CD14-positive monocyte (primary cell): ENCODE measurements around the gene ZNF670. TPM values are rescaled to one million over a fixed set of nuclear protein-coding genes. Genes with fewer than 3 reads are reported as not detected.

ENCODE experiments used
- DNase-seq, 3 donors: peaks; one replicate each; pipeline ENCODE4 v3.0.0-alpha.2; 2011 to 2022
- H2AFZ ChIP-seq: 2 replicates; pipeline ENCODE4 v1.6.0; 2012; ENCODE audit warnings: mild to moderate bottlenecking, low read depth, low read length, inconsistent platforms; ENCODE audit not compliant: insufficient read depth, poor library complexity, severe bottlenecking
- H3K27ac ChIP-seq, 2 donors: 1 replicate in 1 of 2; 2 replicates in 1 of 2; pipeline ENCODE4 v1.5.1; 2012 to 2013; ENCODE audit warnings: low read length in 2 of 2, control low read depth in 1 of 2, inconsistent platforms in 1 of 2, low read depth in 1 of 2, mild to moderate bottlenecking in 1 of 2
- H3K27me3 ChIP-seq, 2 donors: one replicate each; pipeline versions ENCODE4 v1.6.0 to v1.6.1; 2011 to 2013; ENCODE audit warnings: low read length in 2 of 2; ENCODE audit not compliant: control insufficient read depth in 2 of 2, insufficient read depth in 2 of 2
- H3K36me3 ChIP-seq, 2 donors: replicated peaks in 1 of 2; 1 replicate in 1 of 2; 2 replicates in 1 of 2; pipeline versions ENCODE4 v1.5.1 to v1.6.1; 2012 to 2013; ENCODE audit warnings: low read length in 2 of 2, control low read depth in 1 of 2, inconsistent platforms in 1 of 2, mild to moderate bottlenecking in 1 of 2; ENCODE audit not compliant: insufficient read depth in 2 of 2, control insufficient read depth in 1 of 2
- H3K4me1 ChIP-seq, 2 donors: 1 replicate in 1 of 2; 2 replicates in 1 of 2; pipeline versions ENCODE4 v1.5.1 to v1.6.1; 2012 to 2013; ENCODE audit warnings: low read length in 2 of 2, control low read depth in 1 of 2, inconsistent platforms in 1 of 2, mild to moderate bottlenecking in 1 of 2, moderate library complexity in 1 of 2; ENCODE audit not compliant: insufficient read depth in 2 of 2, control insufficient read depth in 1 of 2
- H3K4me2 ChIP-seq: replicated peaks from 2 replicates; pipeline ENCODE3; 2012; ENCODE audit warnings: low read length, moderate library complexity, mild to moderate bottlenecking; ENCODE audit not compliant: poor library complexity, severe bottlenecking; ENCODE audit errors: extremely low read depth
- H3K4me3 ChIP-seq, 3 experiments: fragments of 200-600 bp in 1 of 3; sonication (generic) in 1 of 3; replicated peaks in 1 of 3; 1 replicate in 2 of 3; 2 replicates in 1 of 3; pipeline ENCODE4 v1.5.1; 2011 to 2013; ENCODE audit warnings: low read length in 3 of 3, mild to moderate bottlenecking in 3 of 3, control low read depth in 2 of 3, low read depth in 2 of 3, inconsistent platforms in 1 of 3, moderate library complexity in 1 of 3
- H3K79me2 ChIP-seq: 2 replicates; pipeline ENCODE4 v1.6.0; 2012; ENCODE audit warnings: mild to moderate bottlenecking, control low read depth, inconsistent platforms, low read length, moderate library complexity; ENCODE audit not compliant: insufficient read depth
- H3K9ac ChIP-seq: 2 replicates; pipeline ENCODE4 v1.6.0; 2017; ENCODE audit warnings: low read length, mild to moderate bottlenecking; ENCODE audit not compliant: insufficient read depth, poor library complexity, severe bottlenecking
- H3K9me3 ChIP-seq, 2 donors: replicated peaks in 1 of 2; 1 replicate in 1 of 2; 2 replicates in 1 of 2; pipeline versions ENCODE4 v1.5.1 to v1.6.1; 2012 to 2013; ENCODE audit warnings: low read length in 2 of 2, control low read depth in 1 of 2; ENCODE audit not compliant: control insufficient read depth in 1 of 2, insufficient read depth in 1 of 2
- H4K20me1 ChIP-seq: 2 replicates; pipeline ENCODE4 v1.6.0; 2012; ENCODE audit warnings: mild to moderate bottlenecking, low read length, control low read depth, moderate library complexity; ENCODE audit not compliant: insufficient read depth
- H3K27ac Mint-ChIP-seq, 7 donors: one replicate each; pipeline ENCODE4 v1.8.0; 2020; ENCODE audit warnings: mild to moderate bottlenecking in 7 of 7, mixed read lengths in 7 of 7, moderate library complexity in 6 of 7, inconsistent platforms in 2 of 7
- H3K27me3 Mint-ChIP-seq, 3 donors: one replicate each; pipeline ENCODE4 v1.8.0; 2021 to 2022; ENCODE audit warnings: low read depth in 3 of 3, mild to moderate bottlenecking in 3 of 3, mixed read lengths in 3 of 3, moderate library complexity in 3 of 3, inconsistent platforms in 1 of 3
- H3K36me3 Mint-ChIP-seq, 2 donors: one replicate each; pipeline ENCODE4 v1.8.0; 2020; ENCODE audit warnings: mixed read lengths in 2 of 2, inconsistent platforms in 1 of 2, mild to moderate bottlenecking in 1 of 2
- H3K4me1 Mint-ChIP-seq: one replicate; pipeline ENCODE4 v1.8.0; 2020; ENCODE audit warnings: mild to moderate bottlenecking, mixed read lengths
- H3K4me3 Mint-ChIP-seq, 2 donors: one replicate each; pipeline ENCODE4 v1.8.0; 2020; ENCODE audit warnings: mild to moderate bottlenecking in 2 of 2, mixed read lengths in 2 of 2, moderate library complexity in 1 of 2
- H3K9me3 Mint-ChIP-seq, 7 donors: one replicate each; pipeline ENCODE4 v1.8.0; 2020 to 2022; ENCODE audit warnings: mixed read lengths in 7 of 7, mild to moderate bottlenecking in 6 of 7, moderate library complexity in 6 of 7, inconsistent platforms in 2 of 7
- WGBS: methylation state at CpG from one replicate; pipeline ENCODE4 v1.1.5; 2013; ENCODE audit warnings: missing lambda C conversion rate; ENCODE audit not compliant: insufficient coverage; 5-methylcytosine and 5-hydroxymethylcytosine counted together
- intact Hi-C, 2 donors: fragments of 100-400 bp; cut with micrococcal nuclease; formaldehyde crosslinking; loops; one replicate each; pipeline versions ENCODE4 v1.15.0 to v1.15.1; 2023
- polyA plus RNA-seq, 3 donors: library from polyadenylated mRNA; depleted of rRNA in 1 of 3; unstranded in 2 of 3; stranded (reverse) in 1 of 3; fragments of 300-500 nt in 2 of 3; fragments of >200 nt in 1 of 3; fragmentation: Illumina TruSeq in 2 of 3; gene quantifications; 1 replicate in 2 of 3; 2 replicates in 1 of 3; pipeline ENCODE4 v1.2.3, GENCODE V29; 2012 to 2021
- TF ChIP-seq, protein P1 (sequence below): fragments of 200-600 bp; IDR thresholded peaks from one replicate; pipeline ENCODE4 v1.8.0; 2022; ENCODE audit warnings: antibody characterized with exemption, mild to moderate bottlenecking

ZNF670 gene
- polyA plus RNA-seq, 3 donors: 0.43 to 1.3 (median 0.44) TPM

DNA sequence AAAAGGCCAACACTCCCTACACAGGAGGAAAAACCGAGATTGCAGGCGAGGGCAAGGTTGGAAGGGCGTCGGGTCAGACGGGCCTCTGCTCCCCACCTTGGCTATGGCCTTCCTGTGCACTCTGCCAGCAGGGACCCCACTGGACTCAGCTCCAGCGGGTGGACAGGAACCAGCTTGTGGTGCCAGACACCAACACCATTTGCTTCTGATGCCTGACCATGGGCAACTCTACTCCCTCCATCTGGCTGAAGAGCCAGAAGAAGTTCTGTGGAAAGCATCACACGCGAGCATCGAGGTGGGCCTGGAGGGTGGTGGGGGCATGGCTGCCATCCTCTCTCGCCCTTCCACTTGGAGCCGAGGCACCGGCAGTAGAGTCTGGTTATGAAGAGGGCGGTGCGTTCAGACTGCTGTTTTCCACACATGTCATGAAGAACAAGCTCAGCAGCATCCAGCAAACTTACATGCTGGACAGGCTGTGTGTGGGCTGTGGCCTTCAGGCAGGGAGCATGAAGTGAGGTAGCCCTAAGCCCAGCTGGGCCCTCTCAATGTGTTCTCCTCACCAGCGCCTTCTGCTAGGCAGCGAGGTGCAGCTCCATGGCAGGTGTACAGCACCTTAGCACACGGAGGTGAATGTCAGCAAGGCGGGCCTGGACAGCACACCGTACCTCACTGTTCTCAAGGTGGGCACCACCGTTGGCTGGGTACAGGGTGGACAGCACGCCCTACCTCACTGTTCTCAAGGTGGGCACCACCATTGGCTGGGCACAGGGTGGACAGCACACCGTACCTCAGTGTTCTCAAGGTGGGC, 41.2 kb upstream of the ZNF670 start:
- H3K27ac ChIP-seq: no peak overlapping the region
- no peaks in the 10 kb centered on the region for H3K36me3 Mint-ChIP-seq
- H3K9ac ChIP-seq: no peak overlapping the region
- peaks cover 7 to 24% of the 10 kb centered on the region in 2 donors for H3K9me3 ChIP-seq
- no peak overlapping the region for H2AFZ ChIP-seq
- H3K9me3 Mint-ChIP-seq: peaks cover 0 to 37% (median 26%) of the 10 kb centered on the region in 7 donors
- H3K27ac Mint-ChIP-seq: peak overlapping the region in 1 of 7 donors; percentile 36
- no peaks in the 10 kb centered on the region for H3K4me1 Mint-ChIP-seq
- no peaks in the 10 kb centered on the region for H3K36me3 ChIP-seq
- 96% methylated on average over 22 of the region's 22 CpGs for WGBS
- H3K4me1 ChIP-seq: no peaks in the 10 kb centered on the region
- no peaks in the 10 kb centered on the region for H3K27me3 ChIP-seq
- no peaks in the 10 kb centered on the region for H4K20me1 ChIP-seq
- no peak for DNase-seq
- peaks cover 4 to 13% (median 5%) of the 10 kb centered on the region in 3 donors for H3K27me3 Mint-ChIP-seq
- H3K4me3 Mint-ChIP-seq: no peak overlapping the region
- H3K4me3 ChIP-seq: no peak overlapping the region
- intact Hi-C loops: no loop called here
- H3K79me2 ChIP-seq: no peaks in the 10 kb centered on the region
- H3K4me2 ChIP-seq: no peak overlapping the region
- TF ChIP-seq, protein P1, sequence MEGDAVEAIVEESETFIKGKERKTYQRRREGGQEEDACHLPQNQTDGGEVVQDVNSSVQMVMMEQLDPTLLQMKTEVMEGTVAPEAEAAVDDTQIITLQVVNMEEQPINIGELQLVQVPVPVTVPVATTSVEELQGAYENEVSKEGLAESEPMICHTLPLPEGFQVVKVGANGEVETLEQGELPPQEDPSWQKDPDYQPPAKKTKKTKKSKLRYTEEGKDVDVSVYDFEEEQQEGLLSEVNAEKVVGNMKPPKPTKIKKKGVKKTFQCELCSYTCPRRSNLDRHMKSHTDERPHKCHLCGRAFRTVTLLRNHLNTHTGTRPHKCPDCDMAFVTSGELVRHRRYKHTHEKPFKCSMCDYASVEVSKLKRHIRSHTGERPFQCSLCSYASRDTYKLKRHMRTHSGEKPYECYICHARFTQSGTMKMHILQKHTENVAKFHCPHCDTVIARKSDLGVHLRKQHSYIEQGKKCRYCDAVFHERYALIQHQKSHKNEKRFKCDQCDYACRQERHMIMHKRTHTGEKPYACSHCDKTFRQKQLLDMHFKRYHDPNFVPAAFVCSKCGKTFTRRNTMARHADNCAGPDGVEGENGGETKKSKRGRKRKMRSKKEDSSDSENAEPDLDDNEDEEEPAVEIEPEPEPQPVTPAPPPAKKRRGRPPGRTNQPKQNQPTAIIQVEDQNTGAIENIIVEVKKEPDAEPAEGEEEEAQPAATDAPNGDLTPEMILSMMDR: no peak

DNA sequence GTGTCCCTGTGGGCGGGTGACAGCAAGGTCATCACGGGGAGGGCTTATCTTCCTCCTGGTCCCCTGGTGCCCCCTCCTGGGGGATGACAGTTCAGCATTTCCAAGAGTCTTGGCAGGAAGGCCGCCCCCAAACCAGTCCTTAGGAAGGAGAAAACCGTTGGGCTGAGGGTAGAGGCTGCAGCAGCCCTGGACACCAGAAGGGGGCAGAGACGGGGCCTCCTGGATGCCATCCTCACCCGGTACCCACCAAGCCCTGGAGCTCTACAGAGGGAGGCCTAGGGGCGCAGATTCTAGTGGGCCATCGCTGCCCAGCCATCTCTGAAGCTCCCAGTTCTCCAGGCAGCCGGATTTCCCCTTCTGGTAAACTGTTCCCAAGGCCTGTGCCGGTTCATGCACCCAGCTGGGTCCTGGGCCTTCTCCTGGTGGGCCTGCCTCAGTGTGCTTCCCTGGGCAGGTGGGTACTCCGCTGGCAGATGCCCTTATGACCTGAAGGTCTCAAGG, 40.4 kb upstream of the ZNF670 start:
- TF ChIP-seq, protein P1: peak; percentile 17
- Mint-ChIP-seq H3K4me3 (no peak overlapping the region), H3K27me3 (peaks cover 7 to 16% (median 13%) of the 10 kb centered on the region in 3 donors), H3K4me1 (no peaks in the 10 kb centered on the region), H3K9me3 (peaks cover 0 to 29% (median 19%) of the 10 kb centered on the region in 7 donors), H3K27ac (peak overlapping the region in 2 of 7 donors; percentile 11 to 36), H3K36me3 (no peaks in the 10 kb centered on the region)
- Histone ChIP-seq H3K9ac (no peak overlapping the region), H3K36me3 (no peaks in the 10 kb centered on the region), H3K79me2 (no peaks in the 10 kb centered on the region), H3K4me3 (no peak overlapping the region), H2AFZ (no peak overlapping the region), H4K20me1 (no peaks in the 10 kb centered on the region), H3K27me3 (peaks cover 0 to 7% of the 10 kb centered on the region in 2 donors), H3K4me2 (no peak overlapping the region), H3K4me1 (no peaks in the 10 kb centered on the region), H3K9me3 (peaks cover 7 to 17% of the 10 kb centered on the region in 2 donors), H3K27ac (no peak overlapping the region)
- DNase-seq: peak; percentile 10 to 43 (median 23)
- intact Hi-C loops: no loop called here
- WGBS: 69% methylated on average over 11 of the region's 11 CpGs
